ENCODE data around the gene SF1. TPM values are rescaled to one million over a fixed set of nuclear protein-coding genes. Genes with fewer than 3 reads are reported as not detected.

The SF1 gene
- total and polyA plus RNA-seq, 9 donors: 62.3 to 267 (median 202) TPM

DNA sequence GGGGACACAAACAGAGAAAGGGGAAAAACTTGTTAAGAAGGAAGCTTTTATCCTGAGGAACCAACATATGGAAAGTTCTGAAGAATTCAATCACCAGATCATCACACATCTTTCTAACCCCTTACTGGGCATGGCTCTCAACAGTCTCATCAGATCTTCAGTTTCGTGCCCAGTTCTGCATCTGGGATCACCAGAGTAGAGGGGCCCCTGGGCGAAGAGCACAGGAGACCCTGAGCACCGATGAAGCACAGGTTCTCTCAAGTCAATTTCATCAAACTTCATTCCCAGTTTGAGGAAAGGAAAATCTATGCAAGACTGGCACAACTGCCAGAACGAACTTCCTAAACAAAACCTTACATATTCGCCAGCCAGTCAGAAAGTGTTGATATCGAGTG, 10.0 kb downstream of the SF1 start:
- no peak for DNase-seq
- WGBS (ENCODE audit: insufficient coverage): 79% methylated on average over 4 of the region's 6 CpGs
- Histone ChIP-seq H3K27ac (ENCODE audit: low read length) (no peak overlapping the region), H3K9me3 (replicated peaks; ENCODE audit: control insufficient read depth, low read depth, low read length) (no peaks in the 10 kb centered on the region), H3K4me1 (ENCODE audit: control insufficient read depth, insufficient read depth, low read length) (peaks cover 16% of the 10 kb centered on the region), H3K4me3 (ENCODE audit: low read length) (no peak overlapping the region), H3K36me3 (ENCODE audit: control insufficient read depth, insufficient read depth, low read length) (peaks cover 94% of the 10 kb centered on the region), H3K27me3 (ENCODE audit: control insufficient read depth, insufficient read depth, low read length) (no peaks in the 10 kb centered on the region)

DNA sequence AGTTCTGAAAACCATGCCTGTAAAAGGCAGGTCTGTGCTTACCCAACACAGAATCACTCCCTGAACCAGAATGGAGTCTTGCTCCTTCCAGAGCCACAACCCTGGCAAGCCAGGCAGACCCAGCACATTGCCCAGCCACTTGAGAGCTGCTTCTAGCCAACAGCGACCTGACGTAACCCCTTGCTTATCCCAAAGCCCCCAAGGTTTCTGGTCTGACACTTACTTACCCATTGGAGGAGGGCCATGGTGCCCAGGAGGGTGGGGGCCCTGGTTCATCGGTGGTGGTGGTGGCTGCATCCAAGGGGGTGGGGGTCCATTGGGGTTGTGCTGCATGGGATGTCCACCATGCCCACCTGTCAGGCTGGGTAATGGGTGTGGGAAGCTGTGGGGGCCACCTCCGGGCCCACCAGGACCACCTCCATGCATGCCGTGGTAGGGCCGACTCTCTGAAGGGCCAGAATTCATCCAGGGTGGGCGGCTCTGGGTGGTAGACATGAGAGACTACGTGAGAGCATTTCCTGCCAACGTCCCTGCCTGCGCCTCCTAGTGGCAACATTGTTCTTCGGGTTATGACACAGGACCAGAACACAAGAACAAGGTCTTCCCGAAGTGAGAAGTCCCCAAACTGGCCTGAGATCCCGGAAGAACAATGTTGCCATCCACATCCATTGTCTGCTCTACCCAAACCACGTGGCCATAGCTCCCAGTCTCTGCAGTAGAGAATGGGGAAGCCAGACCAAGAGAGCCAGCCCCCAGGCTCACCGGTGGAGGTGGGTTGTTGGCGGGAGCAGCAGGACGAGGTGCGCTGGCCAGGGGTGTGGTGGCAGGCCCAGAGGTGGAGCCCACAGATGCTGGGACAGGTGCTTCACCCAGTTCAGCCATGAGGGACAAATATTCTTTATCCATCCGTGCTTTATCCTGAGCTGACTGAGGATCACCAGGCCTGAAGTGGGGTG, 10.7 kb downstream of the SF1 start:
- Histone ChIP-seq H3K9me3 (replicated peaks; ENCODE audit: control insufficient read depth, low read depth, low read length) (no peaks in the 10 kb centered on the region), H3K27ac (ENCODE audit: low read length) (peak overlapping the region; percentile 3), H3K36me3 (ENCODE audit: control insufficient read depth, insufficient read depth, low read length) (peaks cover 94% of the 10 kb centered on the region), H3K27me3 (ENCODE audit: control insufficient read depth, insufficient read depth, low read length) (no peaks in the 10 kb centered on the region), H3K4me3 (ENCODE audit: low read length) (no peak overlapping the region), H3K4me1 (ENCODE audit: control insufficient read depth, insufficient read depth, low read length) (peaks cover 18% of the 10 kb centered on the region)
- peak; percentile 65 for DNase-seq
- 53% methylated on average over 13 of the region's 19 CpGs for WGBS (ENCODE audit: insufficient coverage)

DNA sequence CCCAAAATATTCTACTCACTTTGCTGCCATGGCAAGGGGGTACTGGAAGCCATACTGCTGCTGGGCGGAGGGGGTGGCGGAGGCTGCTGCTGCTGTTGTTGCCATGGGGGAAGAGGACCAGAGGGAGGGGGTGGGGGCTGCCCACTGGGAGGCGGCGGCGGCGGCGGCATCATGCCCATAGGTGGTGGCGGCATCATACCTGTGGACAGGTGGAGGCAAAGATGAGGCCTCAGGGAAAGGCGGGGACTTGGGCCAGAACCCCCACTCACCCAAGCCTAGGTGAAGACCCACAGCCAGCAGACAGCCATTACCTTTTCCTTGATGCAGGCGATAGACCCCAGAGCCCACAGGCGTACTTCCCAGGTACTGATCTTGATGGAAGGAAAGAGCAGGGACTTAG, 11.5 kb downstream of the SF1 start:
- H3K9me3 ChIP-seq (replicated peaks; ENCODE audit: control insufficient read depth, low read depth, low read length): no peaks in the 10 kb centered on the region
- H3K4me3 ChIP-seq (ENCODE audit: low read length): no peak overlapping the region
- H3K36me3 ChIP-seq (ENCODE audit: control insufficient read depth, insufficient read depth, low read length): peaks cover 93% of the 10 kb centered on the region
- 93% methylated on average over 6 of the region's 11 CpGs for WGBS (ENCODE audit: insufficient coverage)
- DNase-seq: no peak
- peaks cover 24% of the 10 kb centered on the region for H3K4me1 ChIP-seq (ENCODE audit: control insufficient read depth, insufficient read depth, low read length)
- H3K27ac ChIP-seq (ENCODE audit: low read length): no peak overlapping the region
- H3K27me3 ChIP-seq (ENCODE audit: control insufficient read depth, insufficient read depth, low read length): no peaks in the 10 kb centered on the region

DNA sequence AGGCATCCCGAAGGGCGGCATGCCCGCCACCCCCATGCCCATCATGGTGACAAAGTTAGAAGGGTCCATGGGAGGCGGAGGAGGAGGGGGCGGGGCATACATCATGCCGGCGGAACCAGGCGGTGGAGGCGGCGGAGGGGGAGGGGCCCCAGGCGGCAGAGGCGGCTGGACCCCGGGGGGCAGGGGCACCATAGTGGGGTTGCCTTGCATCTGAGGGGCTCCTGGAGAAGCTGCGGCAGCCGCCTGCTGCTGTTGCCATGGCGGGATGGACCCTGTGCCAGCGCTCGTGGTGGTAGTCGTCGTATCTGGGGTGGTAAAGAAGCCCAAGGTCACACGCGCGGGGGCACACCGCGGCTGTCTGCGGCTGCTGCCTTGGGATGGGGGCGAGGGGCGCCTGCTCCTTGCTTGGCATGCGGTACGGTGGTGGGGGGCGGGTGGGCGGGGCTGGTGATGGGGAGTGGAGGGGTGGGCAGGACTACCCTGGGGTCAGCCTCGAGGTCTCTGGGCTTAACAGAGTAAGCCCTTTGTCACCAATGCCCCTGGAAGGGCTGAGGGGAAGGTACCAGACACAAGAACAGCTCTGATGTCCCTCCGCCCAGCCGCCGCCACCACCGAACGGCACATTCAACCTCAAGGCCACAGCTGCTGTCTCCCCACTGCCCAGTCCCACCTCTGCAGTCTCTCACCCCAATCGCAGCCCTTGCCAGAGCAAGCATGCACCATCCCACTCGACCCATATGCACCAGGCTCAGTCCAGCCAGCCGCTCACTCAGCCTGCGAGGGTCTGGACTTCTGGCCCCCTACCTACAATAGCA, 12.3 kb downstream of the SF1 start:
- DNase-seq: no peak
- WGBS (ENCODE audit: insufficient coverage): 83% methylated on average over 20 of the region's 42 CpGs
- Histone ChIP-seq H3K36me3 (ENCODE audit: control insufficient read depth, insufficient read depth, low read length) (peaks cover 87% of the 10 kb centered on the region), H3K4me3 (ENCODE audit: low read length) (no peak overlapping the region), H3K27me3 (ENCODE audit: control insufficient read depth, insufficient read depth, low read length) (no peaks in the 10 kb centered on the region), H3K4me1 (ENCODE audit: control insufficient read depth, insufficient read depth, low read length) (peaks cover 30% of the 10 kb centered on the region), H3K27ac (ENCODE audit: low read length) (no peak overlapping the region), H3K9me3 (replicated peaks; ENCODE audit: control insufficient read depth, low read depth, low read length) (no peaks in the 10 kb centered on the region)

DNA sequence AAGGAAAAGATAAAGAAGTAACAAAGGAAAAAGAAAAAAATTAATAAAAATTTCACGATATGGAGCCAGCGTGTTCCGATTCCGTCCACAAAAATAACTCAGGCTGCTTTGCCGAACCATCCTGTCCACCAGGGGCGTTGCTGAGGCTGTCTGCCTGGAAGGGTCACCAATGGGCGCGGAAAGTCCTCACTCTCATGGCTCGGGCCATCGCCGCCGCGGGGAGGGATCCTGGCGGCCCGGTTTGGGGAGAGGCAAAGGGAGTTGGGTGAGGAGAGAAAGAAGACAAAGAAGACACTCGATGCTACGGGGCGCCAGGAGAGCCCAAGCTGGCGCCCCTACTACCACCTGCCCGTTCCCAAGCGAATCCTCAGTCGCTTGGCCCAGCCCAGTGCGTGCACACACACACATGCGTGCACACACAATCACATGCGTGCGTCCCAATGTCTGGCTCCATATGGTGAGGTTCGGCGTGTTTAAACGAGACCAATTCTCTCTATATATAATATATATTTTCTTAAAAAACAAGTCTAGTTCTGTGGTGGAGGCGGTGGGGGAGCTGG, 13.0 kb downstream of the SF1 start:
- peaks cover 80% of the 10 kb centered on the region for H3K36me3 ChIP-seq (ENCODE audit: control insufficient read depth, insufficient read depth, low read length)
- no peak for DNase-seq
- no peak overlapping the region for H3K27ac ChIP-seq (ENCODE audit: low read length)
- H3K9me3 ChIP-seq (replicated peaks; ENCODE audit: control insufficient read depth, low read depth, low read length): no peaks in the 10 kb centered on the region
- 82% methylated on average over 23 of the region's 30 CpGs for WGBS (ENCODE audit: insufficient coverage)
- H3K4me1 ChIP-seq (ENCODE audit: control insufficient read depth, insufficient read depth, low read length): peaks cover 36% of the 10 kb centered on the region
- no peak overlapping the region for H3K4me3 ChIP-seq (ENCODE audit: low read length)
- no peaks in the 10 kb centered on the region for H3K27me3 ChIP-seq (ENCODE audit: control insufficient read depth, insufficient read depth, low read length)

DNA sequence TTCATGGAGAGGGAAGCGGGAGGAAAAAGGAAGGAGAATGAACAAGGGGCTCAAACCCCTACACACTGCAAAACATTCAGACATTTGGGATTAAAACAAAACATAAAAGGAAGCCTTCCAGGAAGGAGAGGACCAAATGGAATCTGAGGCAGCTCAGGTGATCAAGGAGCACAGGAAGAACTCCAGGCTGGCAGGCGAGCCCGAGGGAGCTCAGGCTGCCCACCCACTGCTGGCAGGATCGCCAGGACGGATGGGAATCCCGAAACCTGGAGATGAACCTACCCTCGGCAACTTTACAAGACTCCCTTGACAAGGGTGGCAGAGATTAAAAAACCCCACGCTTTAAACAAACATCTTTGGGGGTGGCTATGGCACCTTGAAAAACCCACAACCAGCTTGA, 13.6 kb downstream of the SF1 start:
- Histone ChIP-seq H3K4me1 (ENCODE audit: control insufficient read depth, insufficient read depth, low read length) (peaks cover 43% of the 10 kb centered on the region), H3K4me3 (ENCODE audit: low read length) (no peak overlapping the region), H3K27me3 (ENCODE audit: control insufficient read depth, insufficient read depth, low read length) (no peaks in the 10 kb centered on the region), H3K9me3 (replicated peaks; ENCODE audit: control insufficient read depth, low read depth, low read length) (no peaks in the 10 kb centered on the region), H3K36me3 (ENCODE audit: control insufficient read depth, insufficient read depth, low read length) (peaks cover 74% of the 10 kb centered on the region), H3K27ac (ENCODE audit: low read length) (no peak overlapping the region)
- 75% methylated on average over 2 of the region's 8 CpGs for WGBS (ENCODE audit: insufficient coverage)
- DNase-seq: no peak

DNA sequence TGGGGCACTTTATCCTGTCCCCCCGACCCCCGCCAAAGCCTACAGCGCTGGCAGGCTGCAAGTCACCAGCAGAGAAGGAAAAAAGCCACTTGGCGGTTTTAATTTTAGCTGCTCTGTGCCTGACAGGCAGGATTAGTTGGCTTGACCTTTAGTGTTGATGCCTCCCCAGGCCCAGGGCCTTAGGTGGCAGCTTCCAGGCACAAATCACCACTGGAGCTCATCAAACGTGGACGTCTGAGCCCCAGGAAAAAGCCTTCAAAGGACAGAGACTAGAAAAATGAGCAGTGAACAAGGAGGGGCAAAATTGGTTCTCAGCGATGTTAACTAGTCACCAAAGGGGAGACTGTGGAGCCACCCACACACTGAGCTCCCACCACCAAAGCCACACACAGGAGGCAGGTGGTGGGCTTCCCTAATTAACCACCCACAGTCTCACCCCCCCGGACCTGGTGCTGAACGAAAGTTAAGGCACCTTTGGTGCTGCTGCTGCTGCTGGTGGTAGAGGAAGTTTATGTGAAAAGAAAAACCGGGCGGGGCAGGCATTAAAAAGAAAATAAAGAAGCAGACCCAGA, 14.2 kb downstream of the SF1 start:
- H3K9me3 ChIP-seq (replicated peaks; ENCODE audit: control insufficient read depth, low read depth, low read length): no peaks in the 10 kb centered on the region
- no peak for DNase-seq
- peak overlapping the region; percentile 42 for H3K27ac ChIP-seq (ENCODE audit: low read length)
- no peak overlapping the region for H3K4me3 ChIP-seq (ENCODE audit: low read length)
- H3K36me3 ChIP-seq (ENCODE audit: control insufficient read depth, insufficient read depth, low read length): peaks cover 68% of the 10 kb centered on the region
- no peaks in the 10 kb centered on the region for H3K27me3 ChIP-seq (ENCODE audit: control insufficient read depth, insufficient read depth, low read length)
- WGBS (ENCODE audit: insufficient coverage): 74% methylated on average over 5 of the region's 11 CpGs
- peaks cover 49% of the 10 kb centered on the region for H3K4me1 ChIP-seq (ENCODE audit: control insufficient read depth, insufficient read depth, low read length)

DNA sequence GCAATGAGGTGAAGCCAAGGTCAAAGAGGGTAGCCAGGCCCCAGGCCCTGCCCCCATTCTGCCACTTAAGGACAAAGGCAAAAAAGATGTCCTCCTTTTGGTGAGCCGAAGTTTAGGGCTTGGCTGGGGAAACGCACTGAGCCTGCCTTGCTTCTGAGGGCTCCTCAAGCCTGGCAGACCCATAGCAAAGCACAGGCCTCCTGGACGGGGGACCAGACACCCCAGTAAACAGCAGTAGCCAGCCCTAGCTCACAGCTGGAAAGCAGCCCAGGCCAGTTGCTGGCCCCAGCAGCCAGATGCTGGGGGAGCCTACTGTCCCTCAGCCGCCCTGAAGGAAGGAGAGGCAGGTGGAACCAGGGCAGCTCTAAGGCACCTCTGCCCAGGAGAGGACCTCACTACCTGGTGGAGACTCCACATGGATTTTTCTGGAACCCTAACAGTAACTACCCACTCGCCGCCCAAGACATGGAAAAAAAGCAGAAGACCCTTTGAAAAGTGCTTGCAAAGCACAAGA, 14.8 kb downstream of the SF1 start:
- WGBS (ENCODE audit: insufficient coverage): 29% methylated on average over 6 of the region's 6 CpGs
- DNase-seq: no peak
- peak overlapping the region; percentile 62 for H3K27ac ChIP-seq (ENCODE audit: low read length)
- peaks cover 54% of the 10 kb centered on the region for H3K4me1 ChIP-seq (ENCODE audit: control insufficient read depth, insufficient read depth, low read length)
- H3K9me3 ChIP-seq (replicated peaks; ENCODE audit: control insufficient read depth, low read depth, low read length): no peaks in the 10 kb centered on the region
- H3K4me3 ChIP-seq (ENCODE audit: low read length): no peak overlapping the region
- H3K36me3 ChIP-seq (ENCODE audit: control insufficient read depth, insufficient read depth, low read length): peaks cover 62% of the 10 kb centered on the region
- H3K27me3 ChIP-seq (ENCODE audit: control insufficient read depth, insufficient read depth, low read length): no peaks in the 10 kb centered on the region

DNA sequence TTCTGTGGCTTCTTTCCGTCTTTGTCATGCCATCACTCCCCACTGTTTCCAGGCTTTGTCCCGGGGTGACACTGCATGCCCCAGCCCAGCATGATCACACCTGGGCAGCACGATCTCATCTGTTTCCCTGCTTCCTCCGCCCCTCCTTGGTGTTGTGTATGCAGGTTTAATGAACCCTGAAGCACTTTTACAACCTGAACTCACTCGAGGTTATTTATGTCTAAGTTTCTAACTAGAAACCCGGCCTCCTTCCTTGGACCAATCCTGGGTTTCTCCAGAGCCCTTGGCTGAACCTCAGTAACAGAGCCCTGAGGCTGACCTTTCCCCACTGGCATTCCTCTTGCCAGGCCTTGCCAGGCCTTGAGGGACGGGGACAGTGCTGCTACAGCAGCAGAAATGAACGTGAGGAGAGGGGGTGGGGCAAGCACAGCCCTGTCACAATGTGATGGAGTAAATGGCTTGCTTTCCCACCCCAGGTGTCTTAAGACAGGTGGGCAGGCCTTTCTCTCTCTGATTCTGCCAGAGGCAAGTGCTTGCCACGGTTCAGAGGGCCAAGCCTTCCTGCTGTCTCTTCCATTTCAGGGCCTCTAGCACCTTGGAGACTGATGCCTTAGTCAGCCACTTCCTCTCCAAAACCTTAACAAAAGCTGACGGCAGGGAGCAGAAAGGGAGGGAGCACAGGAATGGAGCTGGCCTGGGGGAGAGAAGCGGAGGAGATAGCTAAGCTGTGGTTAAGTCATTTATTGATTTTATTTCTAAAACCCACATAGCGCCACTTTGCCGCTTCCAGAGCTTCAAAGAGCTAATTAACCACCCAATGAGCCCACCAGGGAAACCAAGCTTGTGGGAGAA, 15.4 kb downstream of the SF1 start:
- Histone ChIP-seq H3K9me3 (replicated peaks; ENCODE audit: control insufficient read depth, low read depth, low read length) (no peaks in the 10 kb centered on the region), H3K36me3 (ENCODE audit: control insufficient read depth, insufficient read depth, low read length) (peaks cover 58% of the 10 kb centered on the region), H3K4me1 (ENCODE audit: control insufficient read depth, insufficient read depth, low read length) (peaks cover 61% of the 10 kb centered on the region), H3K27me3 (ENCODE audit: control insufficient read depth, insufficient read depth, low read length) (no peaks in the 10 kb centered on the region), H3K4me3 (ENCODE audit: low read length) (no peak overlapping the region), H3K27ac (ENCODE audit: low read length) (peak overlapping the region; percentile 62)
- 19% methylated on average over 6 of the region's 13 CpGs for WGBS (ENCODE audit: insufficient coverage)
- peak; percentile 58 for DNase-seq
